ENCODE measurements around the gene HIGD1B.

- TF ChIP-seq, protein P1, sequence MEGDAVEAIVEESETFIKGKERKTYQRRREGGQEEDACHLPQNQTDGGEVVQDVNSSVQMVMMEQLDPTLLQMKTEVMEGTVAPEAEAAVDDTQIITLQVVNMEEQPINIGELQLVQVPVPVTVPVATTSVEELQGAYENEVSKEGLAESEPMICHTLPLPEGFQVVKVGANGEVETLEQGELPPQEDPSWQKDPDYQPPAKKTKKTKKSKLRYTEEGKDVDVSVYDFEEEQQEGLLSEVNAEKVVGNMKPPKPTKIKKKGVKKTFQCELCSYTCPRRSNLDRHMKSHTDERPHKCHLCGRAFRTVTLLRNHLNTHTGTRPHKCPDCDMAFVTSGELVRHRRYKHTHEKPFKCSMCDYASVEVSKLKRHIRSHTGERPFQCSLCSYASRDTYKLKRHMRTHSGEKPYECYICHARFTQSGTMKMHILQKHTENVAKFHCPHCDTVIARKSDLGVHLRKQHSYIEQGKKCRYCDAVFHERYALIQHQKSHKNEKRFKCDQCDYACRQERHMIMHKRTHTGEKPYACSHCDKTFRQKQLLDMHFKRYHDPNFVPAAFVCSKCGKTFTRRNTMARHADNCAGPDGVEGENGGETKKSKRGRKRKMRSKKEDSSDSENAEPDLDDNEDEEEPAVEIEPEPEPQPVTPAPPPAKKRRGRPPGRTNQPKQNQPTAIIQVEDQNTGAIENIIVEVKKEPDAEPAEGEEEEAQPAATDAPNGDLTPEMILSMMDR (IDR thresholded peaks at IDR 0.05), result no peak
- no peak for TF ChIP-seq ZFX (IDR thresholded peaks at IDR 0.05; ENCODE audit: borderline replicate concordance)
Measured at GRCh38 chr17:44846206-44846605, 1.5 kb upstream of the HIGD1B start.

Data from 22Rv1 (cell line).